A673 (cell line): ENCODE results near the gene SEMA3A. TPM values are rescaled to one million over a fixed set of nuclear protein-coding genes. Genes with fewer than 3 reads are reported as not detected.

Experiments
- BruUV-seq: library from RNA; stranded (reverse); fragments of 400-500 nt; replicated peaks from 2 replicates; lab custom pipeline; 2021; lab: Mats Ljungman, UMichigan
- CTCF ChIA-PET: fragments of 300-600 bp; sonication (Branson Sonifier 250); formaldehyde crosslinking; loops from one replicate; lab custom pipeline; 2022; ENCODE audit warnings: antibody characterized with exemption; lab: Charles Lee
- POLR2A ChIA-PET: fragments of 300-600 bp; sonication (Branson Sonifier 250); formaldehyde crosslinking; loops from one replicate; lab custom pipeline; 2022; ENCODE audit warnings: antibody characterized with exemption; ENCODE audit not compliant: low non-redundant PET; lab: Charles Lee
- DNase-seq: peaks from one replicate; pipeline ENCODE4 v3.0.0-alpha.2; 2015; ENCODE audit warnings: low spot score
- H3K27ac ChIP-seq: fragments of 200-600 bp; sonication (generic); 2 replicates; pipeline ENCODE4 v1.5.1; 2016; ENCODE audit warnings: mixed run types, low read depth, mild to moderate bottlenecking, mixed read lengths, antibody characterized with exemption, low read length; ENCODE audit not compliant: poor library complexity, severe bottlenecking
- H3K27me3 ChIP-seq: fragments of 200-600 bp; sonication (generic); replicated peaks from 2 replicates; pipeline ENCODE4 v1.6.1; 2017; ENCODE audit warnings: mixed run types, low read depth, mild to moderate bottlenecking, mixed read lengths, antibody characterized with exemption, low read length; ENCODE audit not compliant: insufficient read depth, poor library complexity
- H3K36me3 ChIP-seq: fragments of 200-600 bp; sonication (generic); 2 replicates; pipeline ENCODE4 v1.6.1; 2016; ENCODE audit warnings: mixed run types, mild to moderate bottlenecking, mixed read lengths, antibody characterized with exemption, low read length; ENCODE audit not compliant: insufficient read depth, poor library complexity, severe bottlenecking
- H3K4me1 ChIP-seq: fragments of 200-600 bp; sonication (generic); 2 replicates; pipeline ENCODE4 v1.6.1; 2017; ENCODE audit warnings: mixed run types, mild to moderate bottlenecking, mixed read lengths, antibody characterized with exemption, low read length; ENCODE audit not compliant: insufficient read depth, poor library complexity, severe bottlenecking
- H3K4me3 ChIP-seq: fragments of 200-600 bp; sonication (generic); 2 replicates; pipeline ENCODE4 v1.5.1; 2016; ENCODE audit warnings: low read depth, mixed run types, mild to moderate bottlenecking, mixed read lengths, low read length; ENCODE audit not compliant: poor library complexity, severe bottlenecking
- H3K9me3 ChIP-seq: fragments of 200-600 bp; sonication (generic); 2 replicates; pipeline ENCODE4 v1.6.1; 2016; ENCODE audit warnings: mixed run types, low read depth, mild to moderate bottlenecking, mixed read lengths, antibody characterized with exemption, low read length; ENCODE audit not compliant: poor library complexity, severe bottlenecking
- CTCF ChIP-seq: fragments of 300-800, 200-600 bp; sonication (generic); conservative IDR thresholded peaks from 2 replicates; pipeline ENCODE4 v1.5.1; 2017; ENCODE audit warnings: low read depth, mild to moderate bottlenecking, antibody characterized with exemption, low read length, moderate library complexity, mixed read lengths
- EZH2 ChIP-seq: fragments of 200-600 bp; sonication (generic); IDR thresholded peaks from 2 replicates; pipeline ENCODE4 v1.6.1; 2017; ENCODE audit warnings: borderline replicate concordance, low read depth, mild to moderate bottlenecking, mixed read lengths, antibody characterized with exemption, low read length; ENCODE audit not compliant: poor library complexity, severe bottlenecking
- intact Hi-C: fragments of 100-400 bp; cut with micrococcal nuclease; formaldehyde crosslinking; loops from one replicate; pipeline ENCODE4 v1.10.0; 2022; ENCODE audit not compliant: unreplicated experiment
- total RNA-seq: library from RNA; stranded (reverse); gene quantifications from 2 replicates; pipeline ENCODE4 v1.2.3, GENCODE V29; 2021

Gene SEMA3A
- total RNA-seq, 1 experiment from 2014 or later = 22.8 TPM

DNA sequence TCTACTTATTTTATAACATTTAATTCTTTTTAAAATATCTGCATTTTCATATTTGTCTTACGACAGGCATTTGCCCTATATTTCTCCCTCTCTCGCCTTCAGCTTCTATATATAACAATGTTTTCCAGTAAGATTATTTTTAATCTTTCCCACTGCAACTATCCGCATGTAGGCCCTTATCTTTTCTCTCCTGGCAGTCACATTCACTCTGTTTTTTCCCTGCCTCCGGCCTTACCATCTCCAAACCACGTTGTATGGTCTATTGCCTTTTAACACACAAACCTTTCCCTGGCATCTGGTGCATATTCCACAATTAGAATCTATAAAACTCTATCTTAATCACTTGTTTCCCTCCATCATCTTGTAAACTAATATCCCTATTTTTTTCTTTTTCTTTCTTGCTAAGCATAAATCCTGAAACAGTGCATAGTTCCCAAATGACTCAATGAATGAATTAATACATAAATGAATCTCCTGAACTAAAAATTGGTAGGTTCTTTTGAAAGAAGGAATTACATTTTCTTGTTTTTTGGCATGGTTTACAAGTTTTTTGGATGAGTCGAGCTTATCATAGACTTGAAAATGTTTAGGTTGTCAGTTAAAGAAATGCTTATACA, 173.2 kb downstream of the SEMA3A start:
- Histone ChIP-seq H3K27ac (peak overlapping the region; percentile 15), H3K27me3 (no peaks in the 10 kb centered on the region), H3K4me3 (no peak overlapping the region), H3K36me3 (no peaks in the 10 kb centered on the region), H3K4me1 (peaks cover 22% of the 10 kb centered on the region), H3K9me3 (no peaks in the 10 kb centered on the region)
- no TSS peak for BruUV-seq
- no peak for DNase-seq
- ChIA-PET POLR2A (no interaction called here), CTCF (no interaction called here)
- no peak for TF ChIP-seq CTCF
- no peak for TF ChIP-seq EZH2
- intact Hi-C loops = no loop called here

- DNase-seq = no peak
- no peaks in the 10 kb centered on the region for H3K9me3 ChIP-seq
- no TSS peak for BruUV-seq
- no peaks in the 10 kb centered on the region for H3K36me3 ChIP-seq
- no peaks in the 10 kb centered on the region for H3K27me3 ChIP-seq
- no peak overlapping the region for H3K4me3 ChIP-seq
- POLR2A ChIA-PET = no interaction called here
- intact Hi-C loops = no loop called here
- H3K27ac ChIP-seq = no peak overlapping the region
- TF ChIP-seq CTCF (no peak), EZH2 (no peak)
- CTCF ChIA-PET = no interaction called here
- H3K4me1 ChIP-seq = peaks cover 21% of the 10 kb centered on the region
Measured at GRCh38 chr7:84017651-84018050, 176.9 kb downstream of the SEMA3A start.

DNA sequence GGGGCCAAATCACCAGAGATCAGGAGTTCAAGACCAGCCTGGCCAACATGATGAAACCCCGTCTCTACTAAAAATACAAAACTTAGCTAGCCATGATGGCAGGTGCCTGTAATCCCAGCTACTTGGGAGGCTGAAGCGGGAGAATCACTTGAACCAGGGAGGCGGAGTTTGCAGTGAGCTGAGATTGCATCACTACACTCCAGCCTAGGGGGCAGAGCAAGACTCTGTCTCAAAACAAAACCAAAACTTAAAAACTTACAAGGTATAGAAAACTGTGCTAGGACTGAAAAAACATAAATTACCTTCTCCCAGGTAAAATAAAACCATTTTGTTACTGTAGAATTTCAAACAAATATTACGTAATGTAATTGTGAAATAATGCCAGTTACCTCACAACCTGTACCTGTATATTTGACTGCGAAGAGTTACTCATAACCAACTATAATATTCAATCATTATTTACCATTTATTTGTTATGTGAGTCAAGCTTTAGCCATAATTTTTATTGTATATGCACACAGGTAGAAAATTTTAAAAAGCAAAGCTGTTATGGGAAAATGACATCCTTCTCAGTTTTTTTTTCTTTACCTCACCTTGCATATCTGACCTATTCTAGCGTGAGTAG, 180.9 kb downstream of the SEMA3A start:
- no peak for TF ChIP-seq CTCF
- TF ChIP-seq EZH2 = no peak
- ChIA-PET POLR2A (no interaction called here), CTCF (no interaction called here)
- no peak overlapping the region for H3K27ac ChIP-seq
- no TSS peak for BruUV-seq
- no peaks in the 10 kb centered on the region for H3K9me3 ChIP-seq
- no peaks in the 10 kb centered on the region for H3K27me3 ChIP-seq
- H3K36me3 ChIP-seq = no peaks in the 10 kb centered on the region
- intact Hi-C loops = no loop called here
- H3K4me3 ChIP-seq = no peak overlapping the region
- no peaks in the 10 kb centered on the region for H3K4me1 ChIP-seq
- no peak for DNase-seq
